ENCODE data around the gene MAPRE2.

The MAPRE2 gene

GRCh38 chr18:35182151-35182550, 140.9 kb downstream of the MAPRE2 start:
- TF ChIP-seq ZNF274 (IDR thresholded peaks at IDR 0.05; ENCODE audit: low read depth, low read length) = no peak
- TF ChIP-seq YY1 (IDR thresholded peaks at IDR 0.05; ENCODE audit: insufficient read depth, insufficient read length) = no peak
- TF ChIP-seq SUZ12 (IDR thresholded peaks at IDR 0.05; ENCODE audit: extremely low read depth, insufficient read depth, insufficient read length) = no peak

DNA sequence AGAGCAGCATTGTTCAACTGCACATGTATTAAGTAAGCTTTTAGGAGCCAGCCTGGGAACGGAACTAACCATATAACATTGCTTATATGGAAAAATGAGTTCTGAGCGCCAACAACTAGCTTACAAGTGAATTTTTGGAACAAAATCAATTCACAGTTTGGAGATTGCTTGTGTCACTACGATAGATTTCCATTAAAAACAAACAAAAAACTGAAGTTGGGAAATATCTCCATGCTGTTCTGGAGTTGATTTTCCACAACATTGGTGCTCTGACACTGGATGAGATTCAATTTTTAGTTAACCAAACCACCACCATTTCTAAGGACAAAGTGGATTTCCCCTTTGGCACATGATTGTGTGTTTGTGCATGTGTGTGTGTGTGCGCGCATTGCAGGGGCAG, 142.7 kb downstream of the MAPRE2 start:
- Histone ChIP-seq H3K4me1 (ENCODE audit: insufficient read depth, insufficient read length) (no peaks in the 10 kb centered on the region), H3K27me3 (ENCODE audit: insufficient read depth, insufficient read length) (no peaks in the 10 kb centered on the region), H3K9me3 (ENCODE audit: insufficient read depth, low read length) (no peaks in the 10 kb centered on the region), H3K4me3 (ENCODE audit: insufficient read length, low read depth) (no peak overlapping the region), H3K9ac (ENCODE audit: insufficient read length, low read depth) (no peak overlapping the region), H3K36me3 (ENCODE audit: insufficient read depth, insufficient read length, low read length) (no peaks in the 10 kb centered on the region)
- DNase-seq (ENCODE audit: low read depth, low spot score) = no peak
- no peak for TF ChIP-seq ZNF274 (IDR thresholded peaks at IDR 0.05; ENCODE audit: low read depth, low read length)
- no peak for TF ChIP-seq SUZ12 (IDR thresholded peaks at IDR 0.05; ENCODE audit: extremely low read depth, insufficient read depth, insufficient read length)
- TF ChIP-seq YY1 (IDR thresholded peaks at IDR 0.05; ENCODE audit: insufficient read depth, insufficient read length) = no peak

More at GRCh38 chr18:35182151-35182550, 140.9 kb downstream of the MAPRE2 start:
- Histone ChIP-seq H3K9ac (ENCODE audit: insufficient read length, low read depth) (no peak overlapping the region), H3K36me3 (ENCODE audit: insufficient read depth, insufficient read length, low read length) (no peaks in the 10 kb centered on the region), H3K4me3 (ENCODE audit: insufficient read length, low read depth) (no peak overlapping the region), H3K9me3 (ENCODE audit: insufficient read depth, low read length) (peaks cover 6% of the 10 kb centered on the region), H3K4me1 (ENCODE audit: insufficient read depth, insufficient read length) (no peaks in the 10 kb centered on the region), H3K27me3 (ENCODE audit: insufficient read depth, insufficient read length) (no peaks in the 10 kb centered on the region)
- DNase-seq (ENCODE audit: low read depth, low spot score) = no peak

- Histone ChIP-seq H3K9ac (ENCODE audit: insufficient read length, low read depth) (no peak overlapping the region), H3K27me3 (ENCODE audit: insufficient read depth, insufficient read length) (no peaks in the 10 kb centered on the region), H3K4me3 (ENCODE audit: insufficient read length, low read depth) (no peak overlapping the region), H3K9me3 (ENCODE audit: insufficient read depth, low read length) (no peaks in the 10 kb centered on the region), H3K36me3 (ENCODE audit: insufficient read depth, insufficient read length, low read length) (no peaks in the 10 kb centered on the region), H3K4me1 (ENCODE audit: insufficient read depth, insufficient read length) (no peaks in the 10 kb centered on the region)
- TF ChIP-seq ZNF274 (IDR thresholded peaks at IDR 0.05; ENCODE audit: low read depth, low read length) (no peak), SUZ12 (IDR thresholded peaks at IDR 0.05; ENCODE audit: extremely low read depth, insufficient read depth, insufficient read length) (no peak), YY1 (IDR thresholded peaks at IDR 0.05; ENCODE audit: insufficient read depth, insufficient read length) (no peak)
- no peak for DNase-seq (ENCODE audit: low read depth, low spot score)
These were observed 144.6 kb downstream of the MAPRE2 start for GRCh38 chr18:35185771-35186170.

DNA sequence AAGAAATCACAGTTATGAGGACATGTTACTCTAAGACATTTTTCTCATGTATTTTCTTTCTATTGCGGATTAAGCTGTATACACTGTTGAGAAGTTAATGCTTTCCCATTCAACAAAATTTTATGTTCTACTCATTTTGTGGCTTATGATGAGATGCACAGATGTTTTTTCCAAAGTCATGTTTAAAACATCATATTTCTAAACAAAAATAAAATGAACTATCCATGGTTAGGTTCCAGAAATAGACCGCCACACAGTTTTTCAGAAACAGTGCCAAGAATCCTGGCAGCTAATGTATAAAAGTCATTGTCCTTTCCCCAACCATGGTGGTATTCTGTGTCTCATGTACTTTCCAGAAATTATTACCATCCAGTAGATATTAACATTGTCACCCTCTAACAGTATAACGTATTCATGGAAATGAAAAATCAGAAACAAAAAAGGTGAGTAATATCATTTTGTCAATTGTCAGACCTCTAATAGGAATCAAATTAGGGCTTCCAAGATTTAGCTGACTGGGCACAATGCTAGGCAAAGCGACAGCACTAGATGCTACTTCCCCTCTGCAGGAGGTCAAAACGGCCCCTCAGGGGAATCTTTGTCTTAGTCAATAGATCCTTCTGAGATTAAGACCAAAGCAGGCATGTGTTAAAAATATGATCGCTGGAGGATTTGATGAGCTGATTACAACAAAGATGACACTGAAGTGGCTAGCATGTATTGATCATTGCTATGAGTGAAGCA, 145.2 kb downstream of the MAPRE2 start:
- Histone ChIP-seq H3K9ac (ENCODE audit: insufficient read length, low read depth) (no peak overlapping the region), H3K36me3 (ENCODE audit: insufficient read depth, insufficient read length, low read length) (no peaks in the 10 kb centered on the region), H3K9me3 (ENCODE audit: insufficient read depth, low read length) (no peaks in the 10 kb centered on the region), H3K4me3 (ENCODE audit: insufficient read length, low read depth) (no peak overlapping the region), H3K27me3 (ENCODE audit: insufficient read depth, insufficient read length) (no peaks in the 10 kb centered on the region), H3K4me1 (ENCODE audit: insufficient read depth, insufficient read length) (no peaks in the 10 kb centered on the region)
- no peak for TF ChIP-seq SUZ12 (IDR thresholded peaks at IDR 0.05; ENCODE audit: extremely low read depth, insufficient read depth, insufficient read length)
- no peak for TF ChIP-seq YY1 (IDR thresholded peaks at IDR 0.05; ENCODE audit: insufficient read depth, insufficient read length)
- no peak for TF ChIP-seq ZNF274 (IDR thresholded peaks at IDR 0.05; ENCODE audit: low read depth, low read length)
- DNase-seq (ENCODE audit: low read depth, low spot score) = no peak

DNA sequence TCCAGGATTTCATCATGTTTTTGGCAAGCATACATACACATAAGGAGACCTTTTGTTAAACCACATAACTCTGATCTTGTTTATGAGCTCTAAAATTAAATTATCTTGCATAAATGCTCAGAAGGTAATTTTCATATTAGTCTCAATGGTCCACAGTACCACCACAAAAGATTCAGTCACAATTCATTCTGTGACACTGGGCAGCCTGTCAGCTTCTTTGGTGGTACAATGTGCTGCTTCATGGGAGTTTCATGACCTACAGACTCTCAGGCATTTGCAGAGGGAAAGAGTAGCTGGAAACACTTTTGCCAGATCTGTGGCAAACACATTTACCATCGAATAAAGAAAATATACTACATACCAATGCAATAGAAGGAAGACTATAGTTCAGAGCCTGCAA, 148.3 kb downstream of the MAPRE2 start:
- no peak overlapping the region for H3K4me3 ChIP-seq (ENCODE audit: insufficient read length, low read depth)
- H3K9me3 ChIP-seq (ENCODE audit: insufficient read depth, low read length) = no peaks in the 10 kb centered on the region
- TF ChIP-seq SUZ12 (IDR thresholded peaks at IDR 0.05; ENCODE audit: extremely low read depth, insufficient read depth, insufficient read length) = no peak
- TF ChIP-seq ZNF274 (IDR thresholded peaks at IDR 0.05; ENCODE audit: low read depth, low read length) = no peak
- no peak for TF ChIP-seq YY1 (IDR thresholded peaks at IDR 0.05; ENCODE audit: insufficient read depth, insufficient read length)
- H3K9ac ChIP-seq (ENCODE audit: insufficient read length, low read depth) = no peak overlapping the region
- no peak for DNase-seq (ENCODE audit: low read depth, low spot score)
- H3K27me3 ChIP-seq (ENCODE audit: insufficient read depth, insufficient read length) = no peaks in the 10 kb centered on the region
- H3K4me1 ChIP-seq (ENCODE audit: insufficient read depth, insufficient read length) = no peaks in the 10 kb centered on the region
- no peaks in the 10 kb centered on the region for H3K36me3 ChIP-seq (ENCODE audit: insufficient read depth, insufficient read length, low read length)

- no peaks in the 10 kb centered on the region for H3K9me3 ChIP-seq (ENCODE audit: insufficient read depth, low read length)
- H3K4me1 ChIP-seq (ENCODE audit: insufficient read depth, insufficient read length) = no peaks in the 10 kb centered on the region
- no peak overlapping the region for H3K4me3 ChIP-seq (ENCODE audit: insufficient read length, low read depth)
- no peak overlapping the region for H3K9ac ChIP-seq (ENCODE audit: insufficient read length, low read depth)
- no peak for DNase-seq (ENCODE audit: low read depth, low spot score)
- H3K36me3 ChIP-seq (ENCODE audit: insufficient read depth, insufficient read length, low read length) = no peaks in the 10 kb centered on the region
- no peak for TF ChIP-seq ZNF274 (IDR thresholded peaks at IDR 0.05; ENCODE audit: low read depth, low read length)
- TF ChIP-seq YY1 (IDR thresholded peaks at IDR 0.05; ENCODE audit: insufficient read depth, insufficient read length) = no peak
- H3K27me3 ChIP-seq (ENCODE audit: insufficient read depth, insufficient read length) = no peaks in the 10 kb centered on the region
These were observed 149.9 kb downstream of the MAPRE2 start for GRCh38 chr18:35190948-35191697.

- Histone ChIP-seq H3K36me3 (ENCODE audit: insufficient read depth, insufficient read length, low read length) (no peaks in the 10 kb centered on the region), H3K4me3 (ENCODE audit: insufficient read length, low read depth) (no peak overlapping the region), H3K27me3 (ENCODE audit: insufficient read depth, insufficient read length) (no peaks in the 10 kb centered on the region), H3K9me3 (ENCODE audit: insufficient read depth, low read length) (no peaks in the 10 kb centered on the region), H3K4me1 (ENCODE audit: insufficient read depth, insufficient read length) (no peaks in the 10 kb centered on the region), H3K9ac (ENCODE audit: insufficient read length, low read depth) (no peak overlapping the region)
- DNase-seq (ENCODE audit: low read depth, low spot score) = no peak
- TF ChIP-seq ZNF274 (IDR thresholded peaks at IDR 0.05; ENCODE audit: low read depth, low read length) = no peak
- TF ChIP-seq SUZ12 (IDR thresholded peaks at IDR 0.05; ENCODE audit: extremely low read depth, insufficient read depth, insufficient read length) = no peak
- no peak for TF ChIP-seq YY1 (IDR thresholded peaks at IDR 0.05; ENCODE audit: insufficient read depth, insufficient read length)
These were observed 150.4 kb downstream of the MAPRE2 start for GRCh38 chr18:35191698-35192025.

Data from NT2/D1 (cell line).